H1 (cell line): Measurements from ENCODE around the gene WNT9B. TPM values are rescaled to one million over a fixed set of nuclear protein-coding genes. Genes with fewer than 3 reads are reported as not detected.

Experiments used
- KDM4A ChIP-seq: IDR thresholded peaks from one replicate; pipeline ENCODE4 v1.7.1; 2012; ENCODE audit warnings: low read depth, mild to moderate bottlenecking, moderate library complexity, low read length, inconsistent platforms; ENCODE audit not compliant: severe bottlenecking
- polyA plus RNA-seq, 7 experiments: library from polyadenylated mRNA; depleted of rRNA in 3 of 7; stranded (reverse) in 5 of 7; unstranded in 2 of 7; fragments of >200 nt in 5 of 7; fragments of 200-250 nt in 2 of 7; gene quantifications; 1 replicate in 5 of 7; 2 replicates in 1 of 7; 4 replicates in 1 of 7; pipeline versions ENCODE4 v1.2.1 to v1.2.3, GENCODE V29; 2011 to 2013; ENCODE audit warnings: missing spikeins in 2 of 7, mixed read lengths in 2 of 7
- total RNA-seq: library from RNA; stranded (reverse); fragmentation: NEBNext Ultra II Directional; extraction: Animal tissue kit (Norgen Biotek cat#: 25700); gene quantifications from 2 replicates; pipeline ENCODE4 v1.2.1, GENCODE V29; 2021

Gene WNT9B
- total and polyA plus RNA-seq, 2 of the 8 experiments (the other 6 are each of a cell fraction or from before 2014, with no cell fraction given) = 0.21 TPM; not detected in 1

GRCh38 chr17:46929413-46929812 lies 78.0 kb downstream of the WNT9B start (continued):
- no peak for TF ChIP-seq KDM4A
